ENCODE results near the gene GPN2.
"Not testable (repeated sequence)": the region's sequence is repeated elsewhere in the genome, so short reads cannot be mapped to it uniquely, and the experiment has no call there.

GPN2 gene

GRCh38 chr1:26900815-26901511 lies 10.9 kb upstream of the GPN2 start:
- in situ Hi-C loops (cut with MboI; ENCODE audit: low sequenced_read_pairs) = no loop called here

GRCh38 chr1:26900001-26900814 lies 10.1 kb upstream of the GPN2 start, which contains the start of gene GPATCH3:
Gene GPATCH3, minus strand, starts transcription at chr1:26900467. Its CDS starts 25 bp downstream, at chr1:26900442.
- in situ Hi-C loops (cut with MboI; ENCODE audit: low sequenced_read_pairs) = no loop called here

- in situ Hi-C loops (cut with MboI; ENCODE audit: low sequenced_read_pairs) = no loop called here
These were observed 7.3 kb upstream of the GPN2 start for GRCh38 chr1:26897351-26897750.

- in situ Hi-C loops (cut with MboI; ENCODE audit: low sequenced_read_pairs) = no loop called here
These were observed 4.2 kb upstream of the GPN2 start for GRCh38 chr1:26894263-26894662.

GRCh38 chr1:26890467-26890796 lies 349 bp upstream of the GPN2 start:
- in situ Hi-C loops (cut with MboI; ENCODE audit: low sequenced_read_pairs) = no loop called here

GRCh38 chr1:26888231-26888630 lies 1.9 kb downstream of the GPN2 start:
- in situ Hi-C loops (cut with MboI; ENCODE audit: low sequenced_read_pairs) = no loop called here

GRCh38 chr1:26887125-26887524 lies 3.0 kb downstream of the GPN2 start:
- in situ Hi-C loops (cut with MboI; ENCODE audit: low sequenced_read_pairs) = no loop called here

- in situ Hi-C loops (cut with MboI; ENCODE audit: low sequenced_read_pairs) = no loop called here
These were observed 7.2 kb downstream of the GPN2 start for GRCh38 chr1:26882696-26883463.

- in situ Hi-C loops (cut with MboI; ENCODE audit: low sequenced_read_pairs) = not testable (repeated sequence)
These were observed 8.5 kb downstream of the GPN2 start for GRCh38 chr1:26881611-26882010.

GRCh38 chr1:26879793-26880192 lies 10.3 kb downstream of the GPN2 start:
- in situ Hi-C loops (cut with MboI; ENCODE audit: low sequenced_read_pairs) = no loop called here

GRCh38 chr1:26877326-26877725 lies 12.8 kb downstream of the GPN2 start:
- in situ Hi-C loops (cut with MboI; ENCODE audit: low sequenced_read_pairs) = no loop called here

GRCh38 chr1:26874896-26875295 lies 15.2 kb downstream of the GPN2 start:
- in situ Hi-C loops (cut with MboI; ENCODE audit: low sequenced_read_pairs) = no loop called here

GRCh38 chr1:26873097-26873496 lies 17.0 kb downstream of the GPN2 start:
- in situ Hi-C loops (cut with MboI; ENCODE audit: low sequenced_read_pairs) = not testable (repeated sequence)

GRCh38 chr1:26864610-26865480 lies 25.2 kb downstream of the GPN2 start:
- in situ Hi-C loops (cut with MboI; ENCODE audit: low sequenced_read_pairs) = no loop called here

GRCh38 chr1:26863685-26864077 lies 26.4 kb downstream of the GPN2 start:
- in situ Hi-C loops (cut with MboI; ENCODE audit: low sequenced_read_pairs) = no loop called here

GRCh38 chr1:26862781-26863684 lies 27.1 kb downstream of the GPN2 start, which contains the start of gene SFN:
Gene SFN, plus strand, starts transcription at chr1:26863149. Its CDS starts 64 bp downstream, at chr1:26863213.
- in situ Hi-C loops (cut with MboI; ENCODE audit: low sequenced_read_pairs) = no loop called here

GRCh38 chr1:26861889-26862378 lies 28.1 kb downstream of the GPN2 start:
- in situ Hi-C loops (cut with MboI; ENCODE audit: low sequenced_read_pairs) = no loop called here

GRCh38 chr1:26861286-26861701 lies 28.8 kb downstream of the GPN2 start:
- in situ Hi-C loops (cut with MboI; ENCODE audit: low sequenced_read_pairs) = no loop called here

GRCh38 chr1:26858891-26859640 lies 31.0 kb downstream of the GPN2 start:
- in situ Hi-C loops (cut with MboI; ENCODE audit: low sequenced_read_pairs) = no loop called here
